ENCODE results near the gene VWA5A. TPM values are rescaled to one million over a fixed set of nuclear protein-coding genes. Genes with fewer than 3 reads are reported as not detected.

Gene VWA5A
- total and polyA plus RNA-seq, 12 donors, result 1.2 to 8.8 (median 3.5) TPM

GRCh38 chr11:124172101-124172500, 56.9 kb downstream of the VWA5A start:
- 68 to 71% methylated on average over 6 of the region's 6 CpGs for WGBS, 2 donors
- no peak for DNase-seq

GRCh38 chr11:124172599-124172998, 57.3 kb downstream of the VWA5A start:
- Histone ChIP-seq H3K27ac (no peak overlapping the region), H3K4me3 (no peak overlapping the region), H3K4me1 (no peaks in the 10 kb centered on the region), H3K9me3 (no peaks in the 10 kb centered on the region), H3K36me3 (no peaks in the 10 kb centered on the region), H3K27me3 (peaks cover 0 to 10% (median 0%) of the 10 kb centered on the region in 7 donors)
- no peak for ATAC-seq
- no peak for TF ChIP-seq CTCF (IDR thresholded peaks at IDR 0.05)
- no peak for DNase-seq
- WGBS, 2 donors, result 97 to 99% methylated on average over 1 of the region's 1 CpG
- intact Hi-C loops (cut with DNase I), result no loop called here

More at GRCh38 chr11:124172101-124172500, 56.9 kb downstream of the VWA5A start:
- Histone ChIP-seq H3K27ac (no peak overlapping the region), H3K27me3 (peaks cover 0 to 11% (median 0%) of the 10 kb centered on the region in 7 donors), H3K4me1 (no peaks in the 10 kb centered on the region), H3K4me3 (no peak overlapping the region), H3K9me3 (no peaks in the 10 kb centered on the region), H3K36me3 (no peaks in the 10 kb centered on the region)
- intact Hi-C loops (cut with DNase I), result no loop called here
- no peak for ATAC-seq
- TF ChIP-seq CTCF (IDR thresholded peaks at IDR 0.05), result no peak

DNA sequence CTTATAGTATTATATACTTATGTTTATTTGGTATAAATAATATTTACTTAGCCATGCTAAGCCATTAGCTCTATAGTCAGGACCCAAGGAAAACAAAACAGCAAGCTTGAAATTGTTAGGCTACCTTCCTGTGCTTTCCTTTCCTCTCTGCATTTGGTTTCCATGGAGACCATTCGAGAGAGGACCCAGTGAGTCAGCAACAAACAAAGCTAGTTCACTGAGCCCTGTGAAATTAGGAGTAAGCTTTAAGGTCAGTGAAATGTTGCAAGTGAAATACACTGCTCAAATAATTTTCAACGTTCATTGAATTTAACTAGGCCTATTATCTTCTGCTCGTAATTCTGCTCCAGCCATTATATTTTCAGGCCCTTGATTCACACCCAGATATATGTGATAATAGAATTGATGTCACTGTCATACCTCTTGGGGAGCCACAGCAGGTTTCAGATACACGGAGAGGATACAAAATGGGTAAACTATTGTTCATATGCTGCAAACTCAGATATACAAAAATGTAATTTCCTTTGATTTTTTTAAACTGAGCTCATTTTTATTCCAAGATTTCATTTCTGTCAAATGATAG, 58.8 kb downstream of the VWA5A start:
- no peak for DNase-seq
- H3K4me1 ChIP-seq, result no peaks in the 10 kb centered on the region
- H3K9me3 ChIP-seq, result no peaks in the 10 kb centered on the region

DNA sequence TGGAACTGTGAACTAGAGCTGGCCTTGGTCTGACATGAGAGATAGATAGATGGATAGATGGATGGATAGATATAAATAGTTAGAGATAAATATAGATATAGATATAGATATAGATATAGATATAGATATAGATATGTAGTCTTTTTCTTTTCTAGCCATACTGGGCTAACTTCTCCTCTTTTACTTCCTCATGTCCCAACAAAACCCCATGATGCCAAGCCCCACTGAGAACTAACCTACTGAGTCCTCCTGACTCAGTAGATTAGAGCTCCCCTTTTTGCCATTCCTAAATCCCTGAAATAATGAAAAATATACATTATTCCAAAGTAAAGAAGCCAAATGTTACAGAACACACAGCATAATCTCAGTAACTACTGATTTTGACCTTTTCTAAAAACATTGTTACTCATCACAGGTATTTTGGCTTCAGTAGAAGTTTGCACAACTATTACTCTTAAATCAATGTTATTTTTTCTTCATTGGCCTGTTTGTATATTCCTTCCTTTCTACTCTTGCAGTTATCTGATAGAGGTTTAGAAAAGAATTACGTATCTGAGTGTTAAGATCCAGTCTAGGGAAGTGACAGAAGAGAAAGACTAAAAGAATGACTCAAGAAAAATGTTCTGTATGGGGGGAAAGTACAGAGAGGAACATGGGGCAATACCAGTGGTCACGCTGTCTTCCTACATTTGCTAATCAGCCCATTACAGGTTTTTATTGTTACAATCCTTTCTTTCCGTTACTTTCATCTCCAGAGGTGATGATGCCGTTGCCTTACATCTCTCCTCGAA, 61.9 kb downstream of the VWA5A start:
- no peak for TF ChIP-seq CTCF (IDR thresholded peaks at IDR 0.05)
- ATAC-seq (no peak), DNase-seq (no peak)
- Histone ChIP-seq H3K9me3 (peaks cover 0 to 5% (median 0%) of the 10 kb centered on the region in 11 donors), H3K27ac (no peak overlapping the region), H3K4me1 (no peaks in the 10 kb centered on the region), H3K27me3 (no peaks in the 10 kb centered on the region), H3K4me3 (no peak overlapping the region), H3K36me3 (no peaks in the 10 kb centered on the region)
- intact Hi-C loops (cut with DNase I), result no loop called here
- WGBS, 2 donors, result 81 to 84% methylated on average over 5 of the region's 5 CpGs

More for the DNA sequence above, 58.8 kb downstream of the VWA5A start:
- ATAC-seq, result no peak
- Histone ChIP-seq H3K36me3 (no peaks in the 10 kb centered on the region), H3K27ac (no peak overlapping the region), H3K27me3 (no peaks in the 10 kb centered on the region), H3K4me3 (no peak overlapping the region)
- TF ChIP-seq CTCF (IDR thresholded peaks at IDR 0.05), result no peak
- 23 to 26% methylated on average over 4 of the region's 4 CpGs for WGBS, 2 donors
- intact Hi-C loops (cut with DNase I), result no loop called here
